HG03159 (cell line): Measurements from ENCODE around the gene POLR1B.
"Not testable (repeated sequence)": the region's sequence is repeated elsewhere in the genome, so short reads cannot be mapped to it uniquely, and the experiment has no call there.

ENCODE experiments used
- ATAC-seq: cut with Tn5 transposase; IDR thresholded peaks from one replicate; pipeline ENCODE4 v1.9.1; 2021; ENCODE audit warnings: mild to moderate bottlenecking, moderate library complexity; ENCODE audit not compliant: unreplicated experiment

Gene POLR1B, protein sequence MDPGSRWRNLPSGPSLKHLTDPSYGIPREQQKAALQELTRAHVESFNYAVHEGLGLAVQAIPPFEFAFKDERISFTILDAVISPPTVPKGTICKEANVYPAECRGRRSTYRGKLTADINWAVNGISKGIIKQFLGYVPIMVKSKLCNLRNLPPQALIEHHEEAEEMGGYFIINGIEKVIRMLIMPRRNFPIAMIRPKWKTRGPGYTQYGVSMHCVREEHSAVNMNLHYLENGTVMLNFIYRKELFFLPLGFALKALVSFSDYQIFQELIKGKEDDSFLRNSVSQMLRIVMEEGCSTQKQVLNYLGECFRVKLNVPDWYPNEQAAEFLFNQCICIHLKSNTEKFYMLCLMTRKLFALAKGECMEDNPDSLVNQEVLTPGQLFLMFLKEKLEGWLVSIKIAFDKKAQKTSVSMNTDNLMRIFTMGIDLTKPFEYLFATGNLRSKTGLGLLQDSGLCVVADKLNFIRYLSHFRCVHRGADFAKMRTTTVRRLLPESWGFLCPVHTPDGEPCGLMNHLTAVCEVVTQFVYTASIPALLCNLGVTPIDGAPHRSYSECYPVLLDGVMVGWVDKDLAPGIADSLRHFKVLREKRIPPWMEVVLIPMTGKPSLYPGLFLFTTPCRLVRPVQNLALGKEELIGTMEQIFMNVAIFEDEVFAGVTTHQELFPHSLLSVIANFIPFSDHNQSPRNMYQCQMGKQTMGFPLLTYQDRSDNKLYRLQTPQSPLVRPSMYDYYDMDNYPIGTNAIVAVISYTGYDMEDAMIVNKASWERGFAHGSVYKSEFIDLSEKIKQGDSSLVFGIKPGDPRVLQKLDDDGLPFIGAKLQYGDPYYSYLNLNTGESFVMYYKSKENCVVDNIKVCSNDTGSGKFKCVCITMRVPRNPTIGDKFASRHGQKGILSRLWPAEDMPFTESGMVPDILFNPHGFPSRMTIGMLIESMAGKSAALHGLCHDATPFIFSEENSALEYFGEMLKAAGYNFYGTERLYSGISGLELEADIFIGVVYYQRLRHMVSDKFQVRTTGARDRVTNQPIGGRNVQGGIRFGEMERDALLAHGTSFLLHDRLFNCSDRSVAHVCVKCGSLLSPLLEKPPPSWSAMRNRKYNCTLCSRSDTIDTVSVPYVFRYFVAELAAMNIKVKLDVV

DNA sequence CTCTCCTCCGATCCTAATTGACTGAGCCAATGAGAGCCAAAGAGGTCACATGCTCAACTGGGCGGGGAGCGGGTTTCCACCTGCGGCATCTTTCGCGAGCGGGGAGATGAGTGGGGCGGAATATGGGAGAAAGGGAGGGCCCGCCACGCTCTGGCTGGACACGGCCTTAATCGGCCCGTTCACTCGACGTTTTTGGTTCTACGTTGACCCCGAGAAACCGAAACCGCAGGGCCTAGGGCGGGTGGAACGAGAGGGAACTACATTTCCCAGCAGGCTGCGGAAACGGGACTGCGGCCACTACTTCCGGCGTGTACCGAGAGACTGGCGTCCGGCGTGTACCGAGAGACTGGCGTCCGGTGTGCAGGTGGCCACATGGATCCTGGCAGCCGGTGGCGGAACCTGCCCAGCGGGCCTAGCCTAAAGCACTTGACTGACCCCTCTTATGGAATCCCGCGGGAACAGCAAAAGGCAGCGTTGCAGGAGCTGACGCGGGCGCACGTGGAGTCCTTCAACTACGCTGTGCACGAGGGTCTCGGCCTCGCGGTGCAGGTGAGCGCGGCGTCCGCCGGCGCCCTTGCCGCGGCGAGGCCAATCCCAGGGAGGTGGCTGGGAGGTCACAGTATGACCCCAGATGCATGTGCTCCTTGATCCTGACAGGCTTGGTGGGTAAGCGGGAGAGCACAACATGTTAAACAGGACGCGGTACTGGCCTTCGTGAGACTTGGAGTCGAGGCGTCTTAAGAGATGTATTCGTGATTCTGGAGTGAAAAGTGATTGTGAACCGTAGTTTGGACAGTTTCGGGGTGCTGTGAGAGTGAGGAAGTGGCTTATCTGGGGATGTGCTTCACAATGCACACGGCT is at the start of gene POLR1B:
TSS of gene POLR1B (plus strand) at position 343 of the 861 bp plus-strand sequence. CDS start at position 373, 30 bp downstream.
- peak; percentile 72 for ATAC-seq

DNA sequence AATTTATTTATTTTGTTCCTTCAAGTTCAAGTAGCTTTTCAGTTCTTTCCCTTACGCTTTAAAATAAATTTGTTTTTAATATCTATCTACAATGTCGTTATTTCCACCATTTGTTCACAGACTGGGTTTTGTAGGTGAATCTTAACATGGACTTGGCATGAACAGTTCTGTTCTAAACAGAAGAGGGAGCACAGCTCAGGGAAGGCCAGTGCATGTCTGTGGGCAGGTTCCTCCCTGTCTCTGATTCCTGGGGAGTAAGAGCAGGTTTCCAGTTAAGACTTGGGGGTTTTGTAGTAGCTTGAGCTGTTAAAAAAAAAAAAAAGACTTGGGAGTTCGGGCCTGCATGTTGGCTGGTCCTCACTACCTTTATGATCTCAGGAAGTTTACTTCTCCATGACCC is 49.2 kb upstream of the POLR1B start:
- ATAC-seq = no peak

DNA sequence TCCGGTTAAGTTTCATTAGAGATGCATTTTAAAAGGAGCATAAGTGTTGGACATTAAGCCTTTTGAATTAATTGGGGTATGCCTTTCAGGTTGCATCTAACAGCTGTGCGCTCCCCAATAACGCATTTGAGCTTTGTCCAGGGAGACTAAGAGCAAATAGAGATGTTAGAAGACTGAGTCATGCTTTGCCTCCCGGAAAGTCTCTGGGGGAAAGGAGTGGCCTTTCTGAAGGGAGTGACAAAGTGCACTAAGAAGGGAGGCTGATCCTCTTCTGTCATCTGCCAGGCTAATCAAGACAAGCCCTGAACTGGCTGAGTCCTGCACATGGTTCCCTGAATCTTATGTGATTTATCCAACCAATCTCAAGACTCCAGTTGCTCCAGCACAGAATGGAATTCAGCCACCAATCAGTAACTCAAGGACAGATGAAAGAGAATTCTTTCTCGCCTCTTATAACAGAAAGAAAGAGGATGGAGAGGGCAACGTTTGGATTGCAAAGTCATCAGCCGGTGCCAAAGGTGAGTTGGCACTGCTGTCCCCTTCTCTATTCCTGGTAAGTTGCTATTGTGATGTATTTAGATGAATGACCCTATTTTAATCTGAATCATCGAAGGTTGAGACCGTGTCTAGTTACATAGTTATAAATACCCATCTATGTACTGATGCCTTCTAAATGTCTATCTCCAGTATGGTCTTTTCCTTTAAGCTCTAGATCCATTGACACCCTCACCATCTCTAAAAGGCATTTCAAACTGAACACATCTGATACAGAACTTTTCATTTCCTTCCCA is 48.2 kb upstream of the POLR1B start:
- no peak for ATAC-seq

DNA sequence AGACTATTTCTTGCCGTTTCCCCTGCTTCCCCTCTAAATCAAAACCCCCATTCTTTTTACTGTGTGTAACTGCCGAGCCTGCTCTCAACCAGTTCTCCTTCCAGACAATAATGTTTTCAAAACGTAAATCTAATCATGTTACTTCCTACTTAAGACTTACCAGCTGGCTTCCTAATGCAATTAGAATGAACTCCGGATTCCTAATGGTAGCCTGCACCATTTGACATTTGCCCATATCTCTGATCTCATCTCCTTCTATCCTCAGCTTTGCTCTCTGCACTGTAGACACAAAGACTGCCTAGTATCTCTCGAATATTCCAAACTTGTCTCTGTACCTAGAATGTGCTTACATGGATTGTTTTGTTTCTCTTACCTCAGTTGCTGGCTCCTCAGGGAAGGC is 47.4 kb upstream of the POLR1B start:
- no peak for ATAC-seq

DNA sequence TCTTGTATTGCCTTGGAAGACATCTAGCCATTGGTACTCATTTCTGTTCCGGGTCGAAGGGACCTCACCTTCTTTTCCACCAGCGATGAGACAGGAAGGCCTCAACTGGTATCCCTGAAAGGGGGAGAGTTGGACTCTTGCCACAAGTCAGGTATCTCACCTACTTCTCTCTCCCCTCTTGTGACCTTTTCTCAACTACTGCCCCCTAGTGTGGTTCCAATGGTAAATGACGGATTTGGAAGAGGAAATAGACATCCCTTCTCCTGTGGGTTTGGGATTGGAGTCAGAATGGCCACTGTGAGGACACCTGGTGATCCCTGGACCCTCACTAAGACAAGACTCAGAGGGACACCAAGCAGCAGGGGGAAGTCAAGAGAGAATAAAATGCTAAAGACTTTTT is 46.4 kb upstream of the POLR1B start:
- ATAC-seq = not testable (repeated sequence)

DNA sequence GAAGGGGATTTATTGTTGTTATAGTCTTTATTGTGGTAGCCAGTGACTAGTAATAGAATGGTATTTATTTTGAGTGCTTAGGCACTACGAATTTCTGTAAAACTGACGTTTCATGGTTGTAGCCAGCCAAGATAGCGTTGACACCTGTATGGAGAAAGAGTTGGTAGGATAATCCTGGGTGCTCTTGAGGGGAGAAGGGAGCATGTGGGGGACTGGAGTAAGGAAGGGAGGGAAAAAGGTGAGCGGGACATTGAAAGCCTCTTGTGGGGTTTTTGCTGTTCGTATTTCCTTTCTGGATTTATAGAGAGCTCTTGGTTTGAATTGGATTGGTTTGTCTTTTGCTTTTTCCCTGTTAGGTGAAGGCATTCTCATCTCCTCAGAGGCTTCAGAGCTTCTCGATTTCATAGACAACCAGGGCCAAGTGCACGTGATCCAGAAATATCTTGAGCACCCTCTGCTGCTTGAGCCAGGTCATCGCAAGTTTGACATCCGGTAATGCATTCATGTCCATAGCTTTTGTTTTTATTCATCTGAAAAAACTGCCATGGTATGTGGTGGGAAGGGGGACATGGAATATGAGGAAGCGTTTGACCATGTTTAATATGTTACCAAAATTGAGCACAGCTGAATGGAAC is 41.3 kb upstream of the POLR1B start:
- ATAC-seq = not testable (repeated sequence)

DNA sequence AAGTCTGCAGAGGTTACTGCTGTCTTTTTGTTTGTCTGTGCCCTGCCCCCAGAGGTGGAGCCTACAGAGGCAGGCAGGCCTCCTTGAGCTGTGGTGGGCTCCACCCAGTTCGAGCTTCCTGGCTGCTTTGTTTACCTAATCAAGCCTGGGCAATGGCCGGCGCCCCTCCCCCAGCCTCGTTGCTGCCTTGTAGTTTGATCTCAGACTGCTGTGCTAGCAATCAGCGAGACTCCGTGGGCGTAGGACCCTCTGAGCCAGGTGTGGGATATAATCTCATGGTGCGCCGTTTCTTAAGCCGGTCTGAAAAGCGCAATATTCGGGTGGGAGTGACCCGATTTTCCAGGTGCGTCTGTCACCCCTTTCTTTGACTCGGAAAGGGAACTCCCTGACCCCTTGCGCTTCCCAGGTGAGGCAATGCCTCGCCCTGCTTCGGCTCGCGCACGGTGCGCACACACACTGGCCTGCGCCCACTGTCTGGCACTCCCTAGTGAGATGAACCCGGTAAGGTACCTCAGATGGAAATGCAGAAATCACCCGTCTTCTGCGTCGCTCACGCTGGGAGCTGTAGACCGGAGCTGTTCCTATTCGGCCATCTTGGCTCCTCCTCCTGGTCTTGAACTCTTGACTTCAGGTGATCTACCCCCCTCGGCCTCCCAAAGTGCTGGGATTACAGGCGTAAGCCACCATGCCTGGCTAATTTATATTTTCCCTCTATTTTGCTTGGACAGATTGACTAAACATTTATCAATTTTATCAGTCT is 32.8 kb upstream of the POLR1B start:
- ATAC-seq = not testable (repeated sequence)

DNA sequence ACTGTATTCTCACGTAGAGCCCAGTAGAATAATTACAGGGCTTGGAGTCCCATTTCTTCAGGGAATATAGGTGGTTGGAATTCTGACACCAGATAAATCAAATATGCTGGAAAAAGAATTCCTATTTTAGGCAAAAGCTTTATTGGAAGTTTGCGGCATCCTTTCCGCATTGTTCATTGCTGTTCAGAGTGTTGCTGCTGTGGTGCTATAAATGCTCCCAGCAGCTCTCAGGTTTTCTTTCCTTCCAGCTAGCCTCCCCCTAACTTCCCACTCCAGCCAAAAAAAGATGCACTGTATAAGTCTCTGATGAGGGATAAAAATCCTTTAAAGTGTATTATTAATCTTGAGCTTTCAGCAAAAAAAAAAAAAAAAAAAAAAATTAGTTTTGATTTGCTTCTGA is 25.5 kb upstream of the POLR1B start:
- no peak for ATAC-seq

DNA sequence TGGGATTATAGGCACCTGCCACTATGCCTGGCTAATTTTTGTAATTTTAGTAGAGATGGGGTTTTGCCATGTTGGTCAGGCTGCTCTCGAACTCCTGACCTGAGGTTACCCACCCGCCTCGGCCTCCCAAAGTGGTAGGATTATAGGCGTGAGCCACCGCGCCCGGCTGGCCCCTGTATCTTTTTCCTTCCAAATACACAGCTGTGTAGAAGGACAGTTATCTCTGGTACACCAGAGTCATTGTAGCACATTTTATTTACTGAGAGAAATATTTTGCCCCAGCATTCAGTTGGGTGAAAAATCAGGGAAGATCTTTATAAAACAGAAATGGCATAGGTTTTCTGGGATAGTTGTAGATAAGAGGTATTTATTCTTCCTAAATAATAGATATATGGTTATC is 23.5 kb upstream of the POLR1B start:
- no peak for ATAC-seq

DNA sequence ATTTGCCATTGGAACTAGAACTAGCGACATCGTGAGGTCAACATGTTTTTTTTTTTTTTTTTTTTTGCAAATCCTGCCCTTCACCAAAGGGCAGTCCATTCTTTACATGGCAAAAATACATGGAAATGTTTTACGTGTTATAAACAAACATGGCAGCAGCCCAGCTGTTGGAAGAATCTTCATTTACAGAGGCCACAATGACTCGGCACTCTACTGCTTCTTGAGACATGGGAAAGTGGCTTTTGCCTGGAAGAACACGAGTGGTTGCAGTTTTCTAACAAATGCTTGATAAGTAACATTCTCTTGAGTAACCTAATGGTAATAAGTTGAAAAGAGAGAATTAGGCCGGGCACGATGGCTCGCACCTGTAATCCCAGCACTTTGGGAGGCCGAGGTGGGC is 22.8 kb upstream of the POLR1B start:
- ATAC-seq = no peak

DNA sequence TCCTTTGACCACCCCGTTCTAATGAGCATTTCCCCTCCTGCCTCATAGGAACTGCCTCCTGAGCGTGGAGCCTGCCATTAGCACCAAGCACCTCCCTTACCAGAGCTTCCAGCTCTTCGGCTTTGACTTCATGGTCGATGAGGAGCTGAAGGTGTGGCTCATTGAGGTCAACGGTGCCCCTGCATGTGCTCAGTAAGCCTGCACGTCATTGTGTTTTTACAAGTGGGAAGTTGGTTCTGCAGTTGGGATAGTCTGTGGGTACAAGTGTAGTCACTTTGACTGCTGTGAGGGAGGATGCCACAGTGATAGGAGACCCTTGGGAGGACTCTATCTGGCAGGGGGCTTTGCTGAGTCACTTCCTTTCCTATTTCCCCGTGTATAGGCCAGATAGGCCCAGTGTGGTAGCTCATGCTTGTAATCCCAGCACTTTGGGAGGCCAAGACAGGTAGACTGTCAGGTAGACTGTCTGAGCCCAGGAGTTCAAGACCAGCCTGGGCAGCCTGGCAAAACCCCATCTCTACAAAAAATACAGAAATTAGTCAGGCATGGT is 22.0 kb upstream of the POLR1B start:
- no peak for ATAC-seq

DNA sequence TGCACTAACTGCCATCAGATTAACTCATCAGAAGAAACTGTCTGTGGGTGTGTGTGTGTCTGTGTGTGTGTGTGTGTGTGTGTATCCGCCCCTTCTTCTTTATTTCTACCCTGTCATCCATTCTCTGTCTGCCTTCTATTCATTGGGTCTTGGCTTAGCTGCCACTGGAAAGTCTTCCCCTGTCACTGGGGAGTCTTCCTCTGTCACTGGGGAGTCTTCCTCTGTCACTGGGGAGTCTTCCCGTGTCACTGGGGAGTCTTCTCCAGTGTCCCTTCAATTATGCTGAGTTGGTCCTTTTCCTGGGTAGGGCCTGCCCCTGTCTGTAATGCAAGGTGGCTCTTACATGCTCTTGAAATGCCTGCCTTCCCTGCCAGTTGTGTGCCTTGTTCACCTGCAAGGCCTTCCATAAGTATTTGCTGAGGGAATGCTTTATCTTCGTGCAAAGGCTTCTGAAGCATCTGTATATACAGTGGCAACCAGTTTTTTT is 18.9 kb upstream of the POLR1B start:
- ATAC-seq = no peak

DNA sequence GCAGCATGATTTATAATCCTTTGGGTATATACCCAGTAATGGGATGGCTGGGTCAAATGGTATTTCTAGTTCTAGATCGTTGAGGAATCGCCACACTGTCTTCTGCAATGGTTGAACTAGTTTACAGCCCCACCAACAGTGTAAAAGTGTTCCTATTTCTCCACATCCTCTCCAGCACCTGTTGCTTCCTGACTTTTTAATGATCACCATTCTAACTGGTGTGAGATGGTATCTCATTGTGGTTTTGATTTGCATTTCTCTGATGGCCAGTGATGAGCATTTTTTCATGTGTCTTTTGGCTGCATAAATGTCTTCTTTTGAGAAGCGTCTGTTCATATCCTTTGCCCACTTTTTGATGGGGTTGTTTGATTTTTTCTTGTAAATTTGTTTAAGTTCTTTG is 18.0 kb upstream of the POLR1B start:
- not testable (repeated sequence) for ATAC-seq

DNA sequence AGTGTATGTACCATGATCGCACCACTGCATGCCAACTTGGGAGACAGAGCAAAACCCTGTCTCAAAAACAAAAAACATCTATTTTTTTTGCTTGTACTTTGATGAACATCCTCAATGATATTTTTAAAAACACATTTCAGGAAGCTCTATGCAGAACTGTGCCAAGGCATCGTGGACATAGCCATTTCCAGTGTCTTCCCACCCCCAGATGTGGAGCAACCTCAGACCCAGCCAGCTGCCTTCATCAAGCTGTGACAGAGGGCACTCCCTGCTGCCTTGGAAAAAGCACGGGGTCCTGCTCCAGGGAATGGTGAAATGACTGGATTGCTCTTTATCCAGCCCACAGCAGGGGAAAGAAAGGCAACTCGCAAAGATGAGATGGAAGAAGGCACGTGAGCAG is 13.7 kb upstream of the POLR1B start:
- ATAC-seq = no peak

DNA sequence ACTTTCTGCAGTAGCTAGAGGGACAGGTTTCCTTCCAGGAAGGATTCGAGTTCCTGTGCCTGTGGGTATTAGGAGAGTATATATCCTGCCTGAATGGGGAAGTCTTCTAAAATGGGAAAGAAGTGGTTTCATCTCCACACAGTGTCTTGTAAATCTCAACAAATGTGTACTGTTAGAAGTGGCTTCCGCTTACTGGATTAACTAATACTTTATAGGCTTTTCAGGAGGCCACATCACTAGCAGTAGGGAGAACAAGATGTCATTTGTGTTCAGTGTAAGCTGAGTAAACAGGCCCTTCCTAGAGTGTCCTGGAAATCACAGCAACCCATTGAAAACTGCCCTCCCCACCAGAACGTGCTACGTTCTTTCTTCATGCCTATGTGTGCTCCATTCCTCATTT is 12.5 kb upstream of the POLR1B start:
- no peak for ATAC-seq

DNA sequence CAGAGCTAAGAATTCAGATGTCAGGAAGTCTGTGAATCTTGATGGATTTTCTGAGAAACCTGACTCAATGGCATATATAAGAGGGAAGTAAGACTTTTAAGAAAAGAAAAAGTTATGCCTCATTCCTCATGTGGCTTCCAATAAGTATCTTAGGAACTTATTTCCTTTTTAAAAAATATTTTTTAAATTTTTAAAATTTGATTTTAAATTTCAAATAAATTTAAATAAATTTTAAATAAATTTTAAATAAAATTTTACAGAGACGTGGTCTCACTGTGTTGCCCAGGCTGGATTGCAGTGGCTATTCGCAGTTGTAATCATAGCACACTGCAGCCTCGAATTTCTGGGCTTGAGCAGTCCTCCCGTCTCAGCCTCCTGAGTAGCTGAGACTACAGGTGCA is 11.5 kb upstream of the POLR1B start:
- ATAC-seq = no peak

DNA sequence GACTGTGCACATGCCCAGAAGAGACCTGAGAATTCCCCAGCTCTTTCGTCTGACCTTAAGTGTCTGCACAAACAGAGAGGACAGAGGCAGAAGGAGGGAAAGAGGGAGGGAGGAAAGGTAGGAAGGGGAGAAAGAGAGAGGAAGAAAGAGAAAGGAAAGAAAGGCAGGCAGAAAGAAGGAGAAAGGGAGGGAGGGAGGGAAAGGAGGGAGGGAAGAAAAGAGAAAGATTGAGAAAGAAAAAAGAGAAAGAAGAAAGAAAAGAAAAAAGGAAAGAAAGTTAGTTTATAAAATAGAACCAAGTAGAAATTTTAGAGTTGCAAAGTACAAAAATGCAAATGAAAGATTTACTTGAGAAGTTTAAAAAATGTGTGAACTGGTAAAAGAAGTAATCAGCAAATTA is 7.4 kb upstream of the POLR1B start:
- ATAC-seq = no peak

DNA sequence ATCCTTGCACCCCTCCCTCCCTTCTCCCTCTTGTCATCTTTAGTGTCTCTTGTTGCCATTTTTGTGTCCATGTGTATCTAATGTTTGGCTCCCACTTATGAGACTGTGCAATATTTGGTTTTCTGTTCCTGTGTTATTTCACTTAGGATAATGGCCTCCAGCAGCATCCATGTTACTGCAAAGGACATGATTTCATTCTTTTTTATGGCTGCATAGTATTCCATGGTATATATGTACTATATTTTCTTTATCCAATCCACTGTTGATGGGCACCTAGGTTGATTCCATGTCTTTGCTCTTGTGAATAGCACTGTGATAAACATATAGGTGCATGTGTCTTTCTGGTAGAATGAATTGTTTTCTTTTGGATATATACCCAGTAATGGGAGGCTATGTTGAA is 5.6 kb upstream of the POLR1B start:
- ATAC-seq = not testable (repeated sequence)
